ENCODE data around the gene TXNL1.

- TF ChIP-seq RARB (CRISPR knock-in tag; IDR thresholded peaks at IDR 0.05) (no peak), ZNF70 (CRISPR knock-in tag; IDR thresholded peaks at IDR 0.05) (no peak), PATZ1 (CRISPR knock-in tag; IDR thresholded peaks at IDR 0.05; ENCODE audit: borderline replicate concordance) (no peak), POU6F1 (CRISPR knock-in tag; IDR thresholded peaks at IDR 0.05; ENCODE audit: borderline replicate concordance, low read depth) (no peak), ZNF8 (CRISPR knock-in tag; IDR thresholded peaks at IDR 0.05) (no peak), ARNTL (CRISPR knock-in tag; IDR thresholded peaks at IDR 0.05; ENCODE audit: borderline replicate concordance, low read depth) (no peak)
Observed at GRCh38 chr18:56632070-56633022, 6.0 kb downstream of the TXNL1 start.

Data from SK-N-SH treated with all-trans-retinoic acid at 6 μM for 48 hours (cell line).